HG02610 (cell line): ENCODE measurements around the gene RNF7.
A peak's percentile ranks its signal among the peaks of the same experiment; 100 is the strongest.
"Not testable (repeated sequence)": the region's sequence is repeated elsewhere in the genome, so short reads cannot be mapped to it uniquely, and the experiment has no call there.

Source experiments
- ATAC-seq: cut with Tn5 transposase; IDR thresholded peaks from one replicate; pipeline ENCODE4 v1.9.1; 2021; ENCODE audit warnings: mild to moderate bottlenecking, moderate library complexity; ENCODE audit not compliant: unreplicated experiment

The RNF7 gene

DNA sequence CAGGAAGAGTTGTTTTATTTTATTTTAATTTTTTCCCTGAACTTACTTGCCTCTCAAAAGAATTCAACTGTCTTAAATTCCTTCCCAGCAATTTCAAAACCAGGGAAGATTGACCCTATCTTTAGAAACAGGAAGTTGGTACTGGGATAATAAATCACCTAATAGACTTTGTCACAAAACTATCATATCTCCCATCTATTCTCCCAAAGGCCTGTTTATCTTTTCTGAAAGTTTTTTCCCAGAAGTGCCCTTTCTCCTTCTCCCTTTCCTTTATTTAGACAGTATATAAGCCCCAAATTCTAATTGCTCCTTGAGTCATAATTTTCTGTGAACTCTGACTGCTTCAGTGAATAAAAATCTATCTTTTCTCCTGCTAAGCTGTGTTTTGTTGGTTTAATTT, 2.9 kb upstream of the RNF7 start:
- ATAC-seq = no peak

DNA sequence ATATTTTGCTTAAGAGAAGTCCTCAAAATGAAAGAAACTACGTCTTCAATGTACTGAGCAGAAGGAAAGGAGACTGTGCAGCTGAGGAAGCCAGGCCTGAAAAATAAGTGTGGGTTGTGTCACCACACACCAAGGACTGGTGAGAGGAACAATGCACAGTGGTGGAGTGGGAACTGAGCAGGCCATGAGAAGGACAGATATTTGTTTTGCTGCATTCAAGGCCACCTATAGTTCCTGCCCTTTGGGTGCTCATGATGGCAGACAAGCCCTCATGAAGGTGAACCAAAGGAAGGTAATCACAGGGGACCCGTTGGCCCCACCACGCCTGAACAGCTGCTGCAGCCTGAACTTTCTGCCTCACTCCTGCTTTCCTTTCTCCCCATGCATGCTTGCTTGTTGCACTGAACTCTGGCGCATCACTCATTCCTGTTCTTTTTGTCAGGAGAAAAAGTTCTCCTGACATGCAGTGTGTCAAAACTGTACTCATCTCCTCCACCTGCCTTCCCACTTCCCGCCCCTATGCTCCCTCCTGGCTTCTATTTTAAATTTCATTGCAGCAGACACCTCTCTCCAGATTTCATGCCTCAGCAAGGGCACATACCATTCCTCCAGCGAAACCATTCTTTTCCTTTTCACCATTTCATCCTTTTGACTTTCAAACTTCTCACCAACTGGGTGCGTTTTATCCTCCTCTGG, 2.2 kb upstream of the RNF7 start:
- no peak for ATAC-seq

GRCh38 chr3:141737093-141737492, 1.0 kb upstream of the RNF7 start:
- ATAC-seq = no peak

DNA sequence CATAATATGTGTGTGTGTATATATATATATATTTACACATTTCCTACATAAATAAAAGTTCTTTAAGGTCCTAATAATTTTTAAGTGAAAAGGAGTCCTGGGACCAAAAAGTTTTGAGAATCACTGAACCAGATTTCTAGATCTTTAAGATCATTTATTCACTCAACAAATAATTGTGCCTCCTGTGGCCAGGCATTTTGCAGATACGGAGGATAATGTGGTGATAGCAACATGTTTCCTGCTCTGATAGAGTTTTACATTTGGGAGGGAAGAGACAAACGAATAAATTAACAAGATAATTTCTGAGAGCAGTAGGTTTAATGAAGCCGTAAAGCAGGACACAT, 448 bp upstream of the RNF7 start:
- ATAC-seq = no peak

- ATAC-seq = peak; percentile 24
Measured at GRCh38 chr3:141738891-141739363, 829 bp downstream of the RNF7 start.

DNA sequence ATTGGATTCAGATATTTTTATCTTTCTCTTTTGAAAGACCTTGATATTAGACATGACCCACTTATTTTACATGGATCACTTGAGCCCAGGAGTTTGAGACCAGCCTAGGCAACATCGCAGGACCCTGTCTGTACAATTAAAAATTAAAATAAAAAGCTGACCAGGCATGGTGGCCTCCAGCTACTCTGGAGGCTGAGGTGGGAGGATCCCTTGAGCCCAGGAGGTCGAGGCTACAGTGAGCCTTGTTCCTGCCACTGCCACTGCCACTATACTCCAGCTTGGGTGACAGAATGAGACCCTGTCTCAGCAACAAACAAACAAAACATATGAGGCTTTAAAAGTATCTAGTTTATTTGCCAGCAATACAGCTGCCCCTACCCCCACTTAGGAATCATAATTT, 1.6 kb downstream of the RNF7 start:
- ATAC-seq = no peak

- ATAC-seq = no peak
Measured at GRCh38 chr3:141740349-141740748, 2.3 kb downstream of the RNF7 start.

DNA sequence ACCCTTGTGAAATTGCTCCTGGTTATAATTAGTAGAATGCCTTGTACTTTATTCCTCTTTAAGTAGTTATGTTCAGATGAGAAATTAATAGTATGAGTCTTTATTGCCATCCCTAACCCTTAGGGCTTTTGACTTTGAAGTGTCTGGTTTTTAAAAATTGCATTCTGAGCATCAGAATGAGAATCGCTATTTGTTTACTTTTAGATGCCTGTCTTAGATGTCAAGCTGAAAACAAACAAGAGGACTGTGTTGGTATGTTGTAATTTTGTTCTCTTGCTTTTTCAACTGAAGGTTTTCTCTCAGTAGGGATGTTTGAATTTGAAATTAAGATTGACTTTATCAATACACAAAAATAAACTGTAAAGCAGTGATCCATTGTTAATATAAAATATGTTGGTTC, 5.2 kb downstream of the RNF7 start:
- no peak for ATAC-seq

DNA sequence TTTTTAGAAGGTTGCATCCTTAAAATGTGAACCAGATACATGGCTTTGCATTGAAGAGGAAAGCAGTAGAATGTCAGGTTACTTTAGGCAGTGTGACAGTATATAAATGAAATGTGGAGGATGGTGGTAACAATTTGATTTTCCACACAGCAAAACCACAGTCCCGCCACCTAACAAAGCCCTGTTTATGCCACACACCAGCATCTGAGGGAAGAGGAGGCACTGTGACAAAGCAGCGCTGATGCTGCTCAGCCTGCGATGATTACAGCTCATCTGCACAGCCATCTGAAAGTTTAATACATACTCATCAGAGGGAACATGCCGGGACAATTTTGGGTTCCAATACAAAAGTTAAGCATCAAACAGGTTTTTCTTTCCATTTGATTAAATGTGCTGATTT, 8.9 kb downstream of the RNF7 start:
- no peak for ATAC-seq

DNA sequence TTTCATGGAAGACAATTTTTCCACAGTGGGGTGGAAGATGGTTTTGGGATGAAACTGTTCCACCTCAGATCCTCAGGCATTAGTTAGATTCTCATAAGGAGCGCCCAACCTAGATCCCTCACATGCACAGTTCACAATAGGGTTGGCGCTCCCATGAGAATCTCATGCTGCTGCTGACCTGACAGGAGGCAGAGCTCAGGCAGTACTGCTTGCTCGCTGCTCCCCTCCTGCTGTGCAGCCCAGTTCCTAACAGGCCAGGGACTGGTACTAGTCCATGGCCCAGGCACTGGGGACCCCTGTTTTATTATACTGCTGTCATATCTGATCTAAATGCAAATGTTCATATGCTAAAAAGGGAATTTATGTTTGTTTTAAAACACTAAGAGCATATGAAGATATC, 15.3 kb downstream of the RNF7 start:
- no peak for ATAC-seq

DNA sequence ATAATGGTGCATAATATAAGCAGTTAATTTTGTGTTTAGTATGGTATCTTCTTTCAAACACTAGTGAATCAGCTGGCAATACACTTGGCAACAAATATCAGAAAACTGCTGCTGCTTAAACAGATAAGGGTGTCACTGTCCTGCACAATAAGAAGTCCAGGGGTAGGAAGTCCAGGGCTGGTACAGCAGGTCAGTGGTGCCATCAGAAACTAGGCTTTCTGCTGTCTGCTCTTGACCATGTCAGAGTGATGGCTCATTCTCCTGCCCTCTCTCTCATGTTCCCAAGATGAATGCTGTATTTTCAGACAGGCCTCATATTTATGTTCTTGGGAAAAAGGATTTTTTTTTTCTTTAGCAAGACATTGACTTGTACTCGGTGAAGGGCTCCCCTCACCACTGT, 15.9 kb downstream of the RNF7 start:
- no peak for ATAC-seq

- not testable (repeated sequence) for ATAC-seq
Measured at GRCh38 chr3:141762552-141762951, 24.5 kb downstream of the RNF7 start.

DNA sequence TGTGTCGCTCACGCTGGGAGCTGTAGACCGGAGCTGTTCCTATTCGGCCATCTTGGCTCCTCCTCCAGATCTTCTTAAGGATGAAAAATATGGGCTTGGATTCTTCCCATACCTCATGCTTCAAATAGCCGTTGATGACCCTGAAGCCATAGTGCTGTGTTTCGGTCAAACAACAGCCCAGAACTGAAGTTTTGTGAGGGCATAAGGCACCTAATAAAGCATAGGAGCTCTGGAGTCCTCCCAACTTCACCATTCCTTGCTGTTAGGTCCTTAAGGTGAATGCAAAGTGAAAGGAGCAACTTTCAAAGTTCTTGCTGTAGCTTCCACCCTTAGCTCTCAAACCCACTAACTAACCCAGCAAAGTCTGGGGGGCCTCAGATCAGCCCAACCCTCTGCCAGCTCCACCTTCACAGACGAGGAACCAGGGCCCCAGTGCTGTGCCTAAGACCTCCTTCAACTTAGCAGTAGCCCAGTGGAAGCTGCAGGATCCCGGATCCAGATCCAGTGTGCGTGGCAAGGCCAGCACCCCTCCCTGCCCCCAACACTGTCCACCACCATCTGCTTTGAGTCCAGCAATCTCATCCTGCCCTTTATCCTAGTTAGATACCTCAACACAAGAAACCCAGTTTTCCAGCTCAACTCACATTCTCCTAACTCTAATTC, 25.1 kb downstream of the RNF7 start, which contains the start of gene GRK7:
Gene GRK7 (plus strand): TSS at position 321 of the 663 bp plus-strand sequence. CDS start 14,877 bp downstream, outside the sequence.
- ATAC-seq = no peak

- no peak for ATAC-seq
Measured at GRCh38 chr3:141764045-141764444, 25.9 kb downstream of the RNF7 start.

DNA sequence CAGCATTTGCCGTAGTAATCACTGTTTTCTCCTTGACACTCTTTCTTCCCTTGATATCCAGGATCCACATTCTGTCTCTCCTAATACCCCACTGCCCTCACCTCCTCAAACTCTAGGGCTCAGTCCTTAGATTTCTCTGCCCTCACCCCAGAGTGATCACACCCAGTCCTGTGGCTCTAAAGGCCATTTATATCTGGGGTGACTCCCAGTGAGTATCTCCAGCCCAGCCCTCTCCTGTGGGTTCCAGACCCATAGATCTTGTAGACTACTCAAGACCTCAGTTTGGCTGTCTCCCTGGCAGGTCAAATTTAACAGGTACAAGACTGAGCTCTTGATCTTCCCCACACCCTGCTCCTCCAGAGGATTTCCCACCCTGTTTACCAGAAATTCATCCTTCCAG, 26.4 kb downstream of the RNF7 start:
- ATAC-seq = no peak

DNA sequence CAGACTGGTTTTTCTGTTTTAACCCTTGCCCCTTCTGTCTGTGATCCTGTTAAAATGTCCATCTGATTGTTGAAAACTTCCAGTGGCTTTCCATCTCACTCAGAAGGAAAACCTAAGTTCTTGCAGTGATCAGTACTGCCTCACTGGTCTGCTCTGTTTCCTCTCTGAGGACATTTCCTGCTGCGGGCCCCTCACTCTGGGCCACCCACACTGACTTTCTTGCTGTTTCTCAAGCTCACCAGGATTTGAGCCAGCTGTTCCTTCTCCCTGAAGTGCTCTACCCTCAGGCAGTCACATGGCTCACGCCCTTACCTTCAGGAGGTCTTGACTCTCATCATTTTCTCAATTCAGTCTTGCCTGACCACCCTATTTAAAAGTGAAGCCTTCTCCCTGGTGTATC, 26.9 kb downstream of the RNF7 start:
- ATAC-seq = no peak

- ATAC-seq = no peak
Measured at GRCh38 chr3:141767066-141767465, 29.0 kb downstream of the RNF7 start.

DNA sequence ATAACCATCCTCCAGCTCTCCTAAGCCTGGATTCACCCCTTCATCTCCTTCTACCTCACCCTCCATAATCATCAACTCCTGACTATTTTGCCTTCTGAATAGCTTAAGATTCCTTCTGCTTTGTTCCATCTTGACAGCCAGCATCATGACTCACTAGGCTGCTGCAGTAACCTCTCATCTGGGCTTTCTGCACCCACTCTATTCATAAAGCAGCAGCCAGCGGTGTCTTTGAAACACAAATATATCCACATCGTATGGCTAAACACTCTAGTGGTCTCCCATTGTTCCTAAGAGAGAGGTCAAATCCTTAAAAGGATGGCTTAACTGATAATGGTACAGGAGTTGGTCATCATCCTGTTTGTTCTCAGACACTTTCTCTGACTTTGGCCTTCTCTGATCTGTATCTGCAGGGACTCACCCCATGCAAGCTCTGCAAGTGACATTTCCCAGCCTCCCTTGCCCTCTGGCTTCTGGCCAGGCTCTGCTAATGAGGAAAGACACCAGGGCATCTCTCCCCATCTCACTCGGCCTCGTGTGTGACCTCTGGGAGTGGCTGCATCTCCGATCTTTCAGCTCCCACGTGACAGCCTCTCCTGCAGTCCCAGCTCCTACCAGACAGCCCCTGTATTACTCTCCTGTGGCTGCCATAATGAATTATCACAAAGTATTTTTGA, 31.3 kb downstream of the RNF7 start:
- no peak for ATAC-seq

GRCh38 chr3:141773676-141774075, 35.6 kb downstream of the RNF7 start:
- no peak for ATAC-seq

DNA sequence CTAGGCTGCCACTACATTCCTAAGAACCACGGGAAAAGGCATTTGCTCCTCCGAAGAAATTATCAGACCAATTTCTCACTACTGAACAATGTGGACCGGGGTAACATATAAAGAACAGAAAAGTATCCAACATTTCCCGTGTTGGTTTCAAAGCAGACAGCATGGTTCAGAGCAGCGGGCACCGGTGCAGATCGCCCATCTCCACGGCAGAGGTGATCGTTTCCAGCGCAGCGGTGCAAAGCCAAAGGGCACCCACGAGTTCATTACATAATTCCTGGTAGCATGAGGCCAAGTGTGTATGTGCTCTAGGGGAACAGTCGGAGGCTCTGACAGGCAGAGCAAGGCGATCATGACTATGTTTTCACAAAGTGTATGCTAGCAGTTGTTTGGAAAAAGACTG, 38.3 kb downstream of the RNF7 start:
- no peak for ATAC-seq

- ATAC-seq = no peak
Measured at GRCh38 chr3:141776885-141777284, 38.8 kb downstream of the RNF7 start.
